Mammary epithelial cell (primary cell): ENCODE measurements around the gene CLTB.

Experiments used
- CTCF ChIP-seq, 2 donors: IDR thresholded peaks in 1 of 2; conservative IDR thresholded peaks in 1 of 2; 2 replicates each; pipeline ENCODE4 v1.5.1; 2011 to 2012; ENCODE audit warnings: inconsistent platforms in 2 of 2, low read length in 2 of 2, mild to moderate bottlenecking in 2 of 2, control low read depth in 1 of 2, low read depth in 1 of 2; ENCODE audit not compliant: insufficient read depth in 1 of 2; ENCODE audit errors: extremely low read depth in 1 of 2
- EZH2 ChIP-seq: IDR thresholded peaks from 2 replicates; pipeline ENCODE4 v1.6.1; 2012; ENCODE audit warnings: low read length, inconsistent platforms, borderline replicate concordance

DNA sequence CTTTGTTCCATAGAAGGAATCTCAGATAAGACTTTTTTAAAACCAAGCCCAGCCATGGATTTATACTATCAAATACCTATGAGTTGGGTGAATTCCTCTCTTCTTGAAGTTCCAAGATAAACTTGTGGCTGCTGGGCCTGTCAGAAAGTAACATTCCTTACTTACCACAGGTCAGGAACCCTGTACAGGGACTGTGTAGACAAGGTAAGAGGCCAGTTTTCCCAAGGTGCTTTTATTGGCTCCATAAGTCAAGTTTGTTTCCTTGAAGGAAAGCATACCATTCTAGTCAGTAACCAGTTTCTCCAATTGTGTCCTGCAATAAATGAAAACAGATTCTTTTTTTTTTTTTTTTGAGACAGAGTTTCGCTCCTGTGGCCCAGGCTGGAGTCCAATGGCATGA lies 8.8 kb upstream of the CLTB start:
- TF ChIP-seq EZH2: no peak
- no peak for TF ChIP-seq CTCF (conservative IDR thresholded peaks at IDR 0.05 in 1 of 2, IDR thresholded peaks at IDR 0.05 in 1 of 2; ENCODE audit: extremely low read depth in 1 of 2, insufficient read depth in 1 of 2, low read depth in 1 of 2, low read length in 2 of 2)
